Erythroblast (primary cell): Measurements from ENCODE around the gene CACNA1F.

Experiments
- DNase-seq, 2 experiments: peaks; one replicate each; lab custom pipeline; 2025; lab: John Stamatoyannopoulos, UW
- GATA1 ChIP-seq: IDR thresholded peaks from 2 replicates; pipeline ENCODE4 v1.6.1; 2011; ENCODE audit warnings: low read depth, mild to moderate bottlenecking, control low read depth, low read length, moderate library complexity
- POLR2A ChIP-seq: IDR thresholded peaks from 2 replicates; pipeline ENCODE4 v1.6.1; 2011; ENCODE audit warnings: mild to moderate bottlenecking, low read length

Gene CACNA1F

DNA sequence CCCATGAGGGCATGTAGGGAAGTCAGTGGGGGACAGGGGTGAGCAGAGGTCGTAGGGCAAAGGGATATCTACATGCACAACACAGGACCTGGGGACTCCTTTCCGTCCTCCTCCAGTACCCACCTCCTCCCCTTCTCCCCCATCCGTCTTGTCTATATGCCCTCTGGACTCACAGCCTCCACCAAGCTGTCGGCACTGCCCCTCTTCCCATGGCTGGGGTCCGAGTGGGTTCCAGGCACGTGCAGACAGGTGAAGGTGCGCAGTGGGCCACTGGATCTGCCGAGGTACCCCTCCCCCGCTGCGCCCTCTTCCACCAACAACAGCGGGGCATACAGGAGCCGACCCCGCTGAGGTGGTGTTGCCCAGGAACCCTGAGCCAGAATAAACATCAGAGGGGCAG, 27.7 kb downstream of the CACNA1F start:
- no peak for DNase-seq
- TF ChIP-seq POLR2A (no peak), GATA1 (no peak)

DNA sequence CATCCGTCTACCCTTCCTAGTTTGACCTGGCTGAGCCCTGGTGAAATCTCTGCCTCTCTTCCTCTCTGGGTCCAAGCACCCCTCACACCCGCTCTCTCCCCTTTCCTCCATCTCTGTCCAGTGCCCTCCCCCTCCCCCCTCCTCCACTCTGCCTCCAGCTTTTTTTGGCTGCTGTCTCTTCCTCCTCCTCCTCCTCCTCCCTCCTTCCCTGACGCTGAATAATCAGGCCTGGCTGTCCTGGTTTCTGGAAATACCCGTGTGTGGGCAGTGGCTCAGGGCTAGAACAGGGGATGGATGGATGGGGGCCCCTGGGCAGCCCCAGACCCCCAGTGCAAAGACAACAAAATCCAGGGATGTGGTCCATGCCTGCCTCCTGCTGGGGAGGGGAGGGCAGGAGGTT, 28.4 kb downstream of the CACNA1F start:
- TF ChIP-seq GATA1 (no peak), POLR2A (no peak)
- DNase-seq: no peak

- DNase-seq: no peak
- TF ChIP-seq POLR2A (no peak), GATA1 (no peak)
These were observed 29.1 kb downstream of the CACNA1F start for GRCh38 chrX:49204017-49204416.

DNA sequence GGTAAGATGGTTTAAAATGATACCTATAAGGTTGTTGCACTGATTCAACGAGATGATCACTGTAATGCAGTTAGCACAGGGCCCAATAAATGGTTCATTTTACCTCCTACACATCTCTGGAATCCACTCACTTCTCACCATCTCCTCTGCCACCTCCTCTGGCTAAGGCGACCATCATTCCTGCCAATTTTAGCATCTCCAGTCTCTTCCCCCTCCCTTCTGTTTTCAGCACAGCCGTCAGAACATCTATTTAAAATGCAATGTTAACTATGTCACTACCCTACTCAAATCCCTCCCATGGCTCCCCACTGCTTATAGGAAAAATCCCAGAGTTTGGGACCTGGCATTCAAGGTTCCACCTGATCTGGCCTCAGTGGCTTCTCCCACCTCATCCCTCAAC, 29.6 kb downstream of the CACNA1F start:
- no peak for DNase-seq
- TF ChIP-seq POLR2A (no peak), GATA1 (no peak)

- TF ChIP-seq POLR2A: no peak
- TF ChIP-seq GATA1: no peak
- no peak for DNase-seq
These were observed 31.1 kb downstream of the CACNA1F start for GRCh38 chrX:49202022-49202421.

GRCh38 chrX:49199906-49200771, 33.0 kb downstream of the CACNA1F start, which contains the start of gene SYP:
Gene SYP (minus strand): TSS chrX:49200193. CDS start chrX:49200186, 7 bp downstream.
- peak; percentile 81 for TF ChIP-seq POLR2A
- TF ChIP-seq GATA1: no peak
- peak; percentile 92 to 94 for DNase-seq

DNA sequence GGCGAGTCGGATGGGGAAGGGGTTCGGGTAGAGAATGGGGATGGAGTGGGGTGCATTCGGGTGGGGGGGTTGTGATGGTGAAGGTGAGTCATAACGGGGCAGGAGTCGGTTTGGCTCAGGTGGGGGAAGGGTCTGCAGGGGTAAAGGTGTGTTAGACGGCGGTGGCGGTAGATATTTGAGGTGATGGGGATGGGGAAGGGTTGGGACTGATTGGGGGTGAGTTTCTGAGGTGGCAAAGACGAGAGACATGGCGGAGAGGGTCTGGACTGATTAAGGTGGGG, 33.9 kb downstream of the CACNA1F start:
- DNase-seq: no peak
- TF ChIP-seq POLR2A (no peak), GATA1 (no peak)

DNA sequence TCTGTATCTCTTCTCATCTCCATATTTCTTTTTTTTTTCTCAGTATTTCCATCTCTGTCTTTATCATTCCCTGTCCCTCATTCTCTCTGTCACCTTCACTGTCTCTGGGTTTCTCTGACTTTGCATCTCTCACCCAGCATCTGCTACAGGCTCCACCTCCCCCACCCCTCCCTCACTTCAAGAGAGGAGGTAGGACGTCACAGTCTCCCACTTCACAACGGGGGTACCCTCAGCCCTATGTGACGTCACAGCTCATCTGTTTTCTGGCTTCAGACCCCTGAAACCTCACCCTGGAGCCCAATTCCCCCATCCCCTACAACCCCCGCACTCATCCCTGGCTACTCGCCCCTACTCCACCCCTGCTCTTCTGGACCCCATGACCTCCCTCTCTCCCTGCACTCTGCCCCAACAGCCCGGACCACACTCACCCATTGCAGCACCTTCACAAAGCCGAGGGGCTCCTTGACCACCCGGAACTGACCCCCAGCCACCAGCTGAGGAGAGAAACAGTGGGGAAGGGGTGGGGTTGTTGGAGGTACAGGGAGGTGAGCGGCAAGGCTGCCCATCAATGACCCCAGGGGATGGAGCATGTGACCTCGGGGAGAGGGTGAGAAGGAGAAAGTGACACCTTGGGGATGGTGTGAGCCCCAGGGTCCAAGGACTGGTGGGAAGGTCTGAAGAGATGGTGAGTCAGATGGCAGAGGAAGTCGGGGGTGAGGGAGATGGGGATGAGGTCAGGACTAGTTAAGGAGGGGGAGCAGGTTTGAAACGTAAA, 34.4 kb downstream of the CACNA1F start:
- no peak for DNase-seq
- TF ChIP-seq GATA1: no peak
- TF ChIP-seq POLR2A: no peak

DNA sequence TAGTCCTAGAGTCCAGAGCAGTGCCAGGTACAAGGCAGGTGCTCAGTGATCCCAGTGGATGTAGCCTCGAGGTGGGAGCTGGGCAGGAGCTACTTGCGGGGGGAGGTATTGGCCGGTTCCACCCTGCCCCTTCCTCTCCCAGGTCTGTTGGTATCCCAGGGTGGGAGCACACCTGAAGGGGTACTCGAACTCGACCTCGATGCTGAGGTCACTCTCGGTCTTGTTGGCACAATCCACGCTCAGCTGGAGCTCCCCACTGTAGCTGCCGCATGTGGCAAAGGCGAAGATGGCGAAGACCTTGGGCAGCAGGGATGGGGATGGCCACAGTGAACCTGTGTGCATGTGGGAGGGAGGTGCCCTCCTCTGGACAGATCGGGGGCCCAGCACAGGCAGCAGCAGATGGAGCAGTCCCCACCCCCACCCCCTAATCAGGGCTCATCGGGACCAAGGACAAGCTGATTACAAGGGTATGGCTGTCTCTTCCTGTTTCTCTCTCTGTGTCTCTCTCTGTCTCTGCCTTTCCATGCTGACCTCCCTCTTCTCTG, 35.5 kb downstream of the CACNA1F start:
- DNase-seq: no peak
- TF ChIP-seq GATA1 (no peak), POLR2A (no peak)

- TF ChIP-seq GATA1 (no peak), POLR2A (no peak)
- DNase-seq: no peak
These were observed 39.6 kb downstream of the CACNA1F start for GRCh38 chrX:49193542-49193964.

DNA sequence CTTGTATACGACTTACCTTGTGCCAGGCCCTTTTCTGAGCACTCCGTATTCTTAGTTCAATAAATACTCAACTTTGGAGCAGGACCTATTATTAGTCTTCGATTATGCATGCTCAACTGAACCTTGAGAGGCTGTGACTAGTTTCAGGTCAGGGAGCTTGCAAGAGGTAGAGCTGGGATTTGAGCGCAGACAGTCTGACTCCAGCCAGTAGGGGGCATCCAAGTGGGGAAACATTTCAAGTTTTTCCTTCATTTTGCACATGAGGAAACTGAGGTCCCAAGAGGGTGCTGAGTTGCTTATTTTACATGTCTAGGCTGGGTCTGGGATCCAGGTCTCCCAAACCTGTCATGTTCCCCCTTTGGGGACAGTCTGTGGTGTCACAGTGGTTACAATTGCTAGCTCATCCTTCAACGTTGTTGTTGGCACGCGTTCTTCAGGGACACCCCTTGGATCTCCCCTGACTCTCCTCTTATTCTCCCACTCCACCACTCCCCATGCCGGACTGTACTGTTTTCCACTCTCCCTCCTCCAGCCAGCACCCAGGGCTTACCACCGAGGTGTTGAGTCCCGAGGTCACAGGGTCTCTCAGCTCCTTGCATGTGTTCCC, 40.3 kb downstream of the CACNA1F start:
- DNase-seq: peak; percentile 36 to 60
- TF ChIP-seq POLR2A: no peak
- TF ChIP-seq GATA1: no peak

- TF ChIP-seq POLR2A (no peak), GATA1 (no peak)
These were observed 41.5 kb downstream of the CACNA1F start for GRCh38 chrX:49191574-49192011.

GRCh38 chrX:49190821-49191573, 42.1 kb downstream of the CACNA1F start:
- TF ChIP-seq POLR2A: peak; percentile 75
- no peak for TF ChIP-seq GATA1
- peak; percentile 97 to 99 for DNase-seq

More at GRCh38 chrX:49191574-49192011, 41.5 kb downstream of the CACNA1F start:
- DNase-seq: no peak
